T follicular helper cell (primary cell): Measurements from ENCODE around the gene POLR3A.

Source experiments
- DNase-seq: peaks from one replicate; pipeline ENCODE4 v3.0.0-alpha.2; 2020; ENCODE audit warnings: low read depth

Gene POLR3A

DNA sequence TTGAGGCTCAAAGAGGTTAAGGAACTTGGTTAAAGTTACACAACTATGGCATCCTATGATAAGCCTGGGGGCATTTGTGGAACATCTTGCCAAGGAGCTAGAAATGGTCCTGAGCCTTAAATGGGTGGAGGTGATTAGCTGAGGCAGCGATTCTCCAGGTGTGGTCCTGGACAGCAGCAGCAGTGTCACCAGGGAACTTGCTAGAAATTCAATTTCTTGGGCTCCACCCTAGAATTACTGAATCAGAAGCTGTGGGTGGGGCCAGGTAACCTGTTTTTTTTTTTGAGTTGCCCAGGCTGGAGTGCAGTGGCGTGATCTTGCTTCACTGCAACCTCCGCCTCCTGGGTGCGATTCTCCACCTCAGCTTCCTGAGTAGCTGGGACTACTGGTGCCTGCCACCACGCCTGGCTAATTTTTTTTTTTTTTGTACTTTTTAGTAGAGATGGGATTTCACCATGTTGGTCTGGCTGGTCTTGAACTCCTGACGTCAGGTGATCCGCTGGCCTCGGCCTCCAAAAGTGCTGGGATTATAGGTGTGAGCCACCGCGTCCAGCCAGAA, 17.5 kb upstream of the POLR3A start:
- DNase-seq = no peak

GRCh38 chr10:78045856-78046255, 16.5 kb upstream of the POLR3A start:
- no peak for DNase-seq

DNA sequence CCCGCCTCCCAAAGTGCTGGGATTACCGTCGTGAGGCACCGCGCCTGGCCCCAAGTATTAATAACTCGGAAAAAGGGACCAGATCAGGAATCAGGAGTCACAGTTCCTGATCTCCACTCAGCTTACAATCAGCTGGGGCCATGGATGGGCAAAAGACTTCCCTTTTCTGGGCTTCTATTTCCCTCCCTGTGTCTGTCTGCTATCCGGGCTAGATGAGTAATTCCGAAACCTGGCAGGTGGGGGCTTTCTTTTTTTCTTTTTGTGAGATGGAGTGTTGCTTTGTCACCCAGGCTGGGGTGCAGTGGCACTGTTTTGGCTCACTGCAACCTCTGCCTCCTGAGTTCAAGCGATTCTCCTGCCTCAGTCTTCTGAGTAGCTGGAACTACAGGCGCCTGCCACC, 15.9 kb upstream of the POLR3A start:
- DNase-seq = no peak

DNA sequence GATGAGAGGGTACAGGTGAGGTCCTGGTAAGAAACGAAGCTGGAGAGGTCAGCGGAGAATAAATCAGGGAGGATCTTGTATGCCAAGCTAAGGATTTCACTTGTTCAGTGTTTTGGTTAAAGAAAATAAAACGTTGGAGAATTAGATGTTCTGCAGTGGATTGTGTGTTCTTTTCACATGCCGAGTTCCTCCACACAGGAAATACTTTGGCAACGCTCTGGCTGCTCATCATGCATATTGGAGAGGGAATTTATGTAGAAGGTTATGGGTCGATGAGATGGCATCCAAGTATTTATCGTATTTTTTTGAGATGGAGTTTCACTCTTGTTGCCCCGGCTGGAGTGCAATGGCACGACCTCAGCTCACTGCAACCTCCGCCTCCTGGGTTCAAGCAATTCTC, 15.4 kb upstream of the POLR3A start:
- DNase-seq = no peak

DNA sequence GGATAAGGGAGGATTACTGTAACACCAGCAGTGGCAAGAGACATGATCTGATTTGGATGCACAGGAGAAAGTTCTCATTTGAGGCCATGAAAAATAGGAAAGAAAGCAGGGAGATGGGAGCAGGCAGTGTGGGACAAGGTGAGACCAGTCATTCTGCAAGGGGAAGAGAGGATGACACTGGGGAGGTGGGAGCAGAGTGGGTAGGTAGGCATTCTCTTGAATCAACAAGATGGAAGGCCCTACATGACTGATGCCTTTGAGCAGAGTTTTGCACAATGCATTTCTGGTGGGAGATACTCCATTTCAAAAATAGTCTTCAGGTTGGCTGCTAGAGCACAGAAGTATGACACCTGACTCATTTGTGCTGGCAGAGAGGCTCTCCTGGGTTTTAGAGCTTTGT, 14.9 kb upstream of the POLR3A start:
- no peak for DNase-seq

- DNase-seq = no peak
Observed at GRCh38 chr10:78042752-78043104, 13.4 kb upstream of the POLR3A start.

- DNase-seq = no peak
Observed at GRCh38 chr10:78042058-78042751, 12.9 kb upstream of the POLR3A start.

DNA sequence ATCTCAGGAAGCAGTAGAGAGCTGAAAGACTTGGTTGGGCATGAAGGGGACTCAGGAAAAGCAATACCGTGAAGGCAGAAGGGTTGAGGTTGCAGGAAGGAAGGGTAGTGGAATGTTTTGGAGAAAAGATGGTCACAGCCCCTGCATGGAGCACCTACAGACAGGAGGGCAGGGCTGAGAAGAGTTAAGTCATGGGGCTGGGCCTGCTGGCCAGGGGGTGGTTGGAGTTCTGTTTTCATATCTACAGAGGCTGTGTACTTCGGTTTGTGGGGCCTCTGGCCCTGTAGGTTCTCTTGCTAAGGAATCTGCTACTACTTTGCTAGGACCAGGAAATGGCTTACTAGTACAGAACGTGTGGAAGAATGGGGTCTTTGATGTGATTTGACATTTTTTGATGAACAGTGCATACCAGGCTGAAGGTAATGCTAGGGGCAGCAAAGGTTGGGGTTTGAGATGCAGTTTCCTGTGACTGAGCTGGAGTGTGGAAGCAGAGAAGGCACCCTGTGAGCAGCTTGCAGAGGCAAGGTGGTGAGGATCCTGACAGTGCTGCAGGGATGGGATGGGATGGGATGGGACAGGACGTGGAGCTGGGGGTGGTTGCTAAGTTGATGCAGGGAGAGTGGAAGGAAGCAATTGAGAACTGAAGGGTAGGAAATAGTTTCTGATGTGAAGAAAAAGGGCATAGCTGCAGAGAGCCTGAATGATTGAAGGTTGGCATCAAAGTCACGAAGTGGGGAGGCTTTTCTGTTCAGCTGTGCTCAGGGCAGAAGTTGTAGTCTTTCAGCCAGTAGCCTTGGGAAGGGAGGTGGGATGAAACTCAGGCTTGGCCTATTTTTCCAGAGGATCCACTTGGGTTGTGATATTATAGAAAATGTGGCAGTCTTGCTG, 12.1 kb upstream of the POLR3A start:
- no peak for DNase-seq

DNA sequence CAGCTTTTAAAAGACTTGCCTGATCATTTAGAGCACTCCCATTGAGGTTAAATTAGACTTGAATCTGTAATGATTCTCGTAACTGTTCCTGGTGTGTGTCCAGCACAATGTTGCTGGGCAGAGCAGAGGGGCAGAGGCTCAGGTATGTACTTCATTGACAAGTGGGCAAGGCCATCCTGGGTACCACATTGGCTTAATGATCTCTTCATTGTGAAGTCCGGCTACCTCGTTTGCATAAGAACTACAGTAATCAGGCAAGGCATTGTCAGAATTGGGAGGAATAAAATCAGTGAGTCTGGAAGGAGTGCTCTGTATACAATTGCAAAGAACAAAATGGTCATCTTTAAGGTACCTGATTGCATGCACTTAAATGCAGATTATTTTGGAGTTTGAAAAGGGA, 10.4 kb upstream of the POLR3A start:
- DNase-seq = no peak

DNA sequence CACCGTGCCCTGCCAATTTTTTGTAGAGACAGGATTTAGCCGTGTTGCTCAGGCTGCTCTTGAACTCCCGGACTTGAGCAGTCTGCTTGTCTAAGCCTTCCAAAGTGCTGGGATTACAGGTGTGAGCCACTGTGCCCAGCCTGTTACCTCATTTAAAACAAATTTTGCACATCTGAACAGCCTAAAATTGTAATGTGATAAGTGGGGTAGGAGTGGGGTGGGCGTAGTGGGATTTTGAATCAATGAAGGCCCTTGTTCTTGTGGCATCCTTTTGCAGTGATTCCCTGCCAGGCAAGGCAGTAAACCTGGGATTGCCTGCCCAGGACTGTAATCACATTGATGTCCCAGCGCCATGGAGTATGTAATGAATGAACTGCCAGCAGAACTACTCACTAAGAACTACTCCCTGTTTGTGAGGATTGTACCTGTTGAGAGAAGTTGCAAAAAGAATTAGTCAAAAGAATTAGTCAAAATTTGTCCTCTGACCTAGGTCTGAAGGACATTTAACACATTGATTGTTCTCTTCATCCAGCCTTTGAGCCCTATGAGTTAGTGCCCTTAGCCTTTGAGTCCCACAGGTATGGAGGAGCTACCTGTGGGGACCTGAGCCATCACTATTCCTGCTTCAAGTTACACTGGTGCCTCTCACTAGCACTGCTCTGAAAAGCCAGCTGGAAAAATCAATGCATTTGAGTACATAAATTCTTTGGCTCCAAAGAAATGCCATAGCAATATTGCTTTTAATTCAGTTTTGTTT, 9.7 kb upstream of the POLR3A start:
- no peak for DNase-seq

- DNase-seq = no peak
Observed at GRCh38 chr10:78038105-78038504, 8.8 kb upstream of the POLR3A start.

DNA sequence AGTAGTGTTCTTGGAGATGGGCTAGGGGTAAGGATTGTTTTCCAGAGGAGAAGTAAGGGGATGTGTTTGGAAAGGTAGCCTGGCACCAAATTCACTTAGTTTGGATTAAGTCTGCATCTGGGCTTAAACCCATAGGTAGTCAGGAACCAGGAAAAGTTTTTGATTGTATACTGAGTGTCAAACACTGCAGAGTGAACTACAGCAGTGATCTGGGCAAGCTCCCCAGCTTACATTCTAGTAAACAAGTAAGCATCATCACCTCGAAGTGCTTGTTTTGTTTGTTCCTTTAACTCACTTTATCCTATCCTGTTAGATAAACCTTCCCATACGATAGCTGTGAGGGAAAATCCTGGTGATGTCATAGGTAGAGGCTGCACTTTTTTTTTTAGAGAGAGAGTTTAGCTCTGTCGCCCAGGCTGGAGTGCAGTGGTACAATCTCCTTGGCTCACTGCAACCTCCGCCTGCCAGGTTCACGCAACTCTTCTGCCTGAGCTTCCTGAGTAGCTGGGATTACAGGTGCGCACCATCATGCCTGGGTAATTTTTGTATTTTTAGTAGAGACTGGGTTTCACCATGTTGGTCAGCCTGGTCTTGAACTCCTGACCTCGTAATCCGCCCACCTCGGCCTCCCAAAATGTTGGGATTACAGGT, 6.7 kb upstream of the POLR3A start:
- DNase-seq = no peak

- DNase-seq = no peak
Observed at GRCh38 chr10:78035437-78035836, 6.1 kb upstream of the POLR3A start.

DNA sequence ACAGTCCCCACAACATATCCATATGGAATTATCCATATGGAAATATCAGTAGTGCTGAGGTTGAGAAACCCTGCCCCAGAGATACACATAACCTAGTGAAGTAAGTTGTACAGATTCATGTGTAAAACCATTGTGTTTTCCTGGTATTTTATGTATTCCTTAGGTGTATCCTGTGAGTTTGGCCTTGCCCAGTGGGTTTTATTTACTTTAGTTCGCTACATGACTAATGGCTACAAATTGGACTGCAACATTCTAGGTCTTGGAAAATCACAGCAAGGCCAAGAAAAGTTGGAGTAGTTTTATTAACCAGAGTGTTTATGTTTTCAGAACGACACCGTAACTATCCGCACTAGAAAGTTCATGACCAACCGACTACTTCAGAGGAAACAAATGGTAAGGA, 5.7 kb upstream of the POLR3A start:
- DNase-seq = no peak

- peak; percentile 92 for DNase-seq
Observed at GRCh38 chr10:78033637-78034470, 4.5 kb upstream of the POLR3A start, which contains the start of gene RPS24. Gene RPS24, plus strand, starts transcription at chr10:78033863. Its CDS starts 39 bp downstream, at chr10:78033902.

- no peak for DNase-seq
Observed at GRCh38 chr10:78033387-78033636, 4.0 kb upstream of the POLR3A start.

GRCh38 chr10:78028438-78029268, 662 bp downstream of the POLR3A start:
- no peak for DNase-seq

- DNase-seq = no peak
Observed at GRCh38 chr10:78025685-78026364, 3.5 kb downstream of the POLR3A start.

DNA sequence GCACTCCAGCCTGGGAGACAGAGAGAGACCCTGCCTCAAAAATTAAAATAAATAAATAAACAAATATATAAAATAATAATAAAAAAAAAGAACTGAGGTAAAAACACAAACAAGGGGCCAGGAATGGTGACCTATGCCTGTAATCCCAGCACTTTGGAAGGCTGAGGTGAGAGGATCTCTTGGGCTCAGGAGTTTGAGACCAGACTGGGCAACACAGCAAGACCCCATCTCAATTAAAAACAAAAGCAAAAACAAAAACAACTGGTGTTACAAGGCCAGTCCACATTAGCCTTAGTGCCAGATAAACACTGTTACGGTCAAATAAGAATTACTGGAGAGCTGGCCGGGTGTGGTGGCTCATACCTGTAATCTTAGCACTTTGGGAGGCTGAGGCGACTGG, 5.6 kb downstream of the POLR3A start:
- DNase-seq = no peak

DNA sequence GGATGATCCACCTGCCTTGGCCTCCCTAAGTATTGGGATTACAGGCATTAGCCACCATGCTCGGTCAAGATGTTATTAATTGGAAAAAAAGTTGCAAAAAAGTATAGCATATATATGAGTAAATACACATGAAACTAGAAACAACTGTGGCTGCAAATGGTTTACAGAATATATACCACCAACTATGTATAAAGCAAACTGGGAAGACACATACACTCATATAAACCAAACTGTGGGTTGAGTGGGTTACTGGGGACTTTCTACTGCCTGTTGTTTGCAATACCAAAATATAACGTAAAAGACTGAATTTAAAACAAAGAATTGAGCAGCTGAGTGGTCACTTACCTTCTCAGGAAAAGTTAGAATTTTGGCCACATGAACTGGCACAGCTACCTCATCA, 8.1 kb downstream of the POLR3A start:
- no peak for DNase-seq
